ENCODE results near the gene PPFIBP1.

DNA sequence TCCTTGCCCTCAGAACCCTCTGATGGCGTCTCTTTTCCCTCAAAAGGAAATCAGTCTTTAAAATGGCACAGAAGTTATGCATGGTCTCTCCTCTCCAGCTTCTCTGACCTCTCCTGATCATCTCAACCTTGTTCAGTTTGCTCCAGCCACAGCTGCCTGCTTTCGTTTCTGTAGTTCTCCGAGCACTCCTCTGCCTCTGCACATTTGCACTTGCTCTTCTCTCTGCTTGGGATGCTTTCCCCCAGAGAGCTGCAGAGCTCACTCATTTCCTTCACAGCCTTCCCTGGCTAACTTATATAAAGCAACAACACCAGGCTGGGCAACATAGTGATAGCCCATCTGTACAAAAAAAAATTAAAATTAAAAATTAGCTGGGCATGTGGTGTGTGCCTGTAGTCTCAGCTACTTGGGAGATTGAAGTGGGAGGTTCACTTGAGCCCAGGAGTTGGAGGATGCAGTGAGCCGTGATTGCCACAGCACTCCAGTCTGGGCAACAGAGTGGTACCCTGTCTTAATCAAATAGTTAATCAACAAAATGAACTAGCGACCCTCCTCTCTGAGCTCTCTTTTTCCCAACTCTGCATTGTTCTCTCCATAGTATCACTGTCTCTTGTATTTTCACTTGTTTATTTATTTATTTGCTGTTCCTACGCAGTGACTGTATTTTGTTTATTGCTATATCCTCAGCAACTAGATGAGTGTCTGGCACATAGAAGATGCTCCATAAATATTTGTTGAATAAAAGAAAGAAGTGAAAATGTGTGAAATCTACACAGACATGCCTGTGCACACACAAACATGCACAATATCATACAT, 37.7 kb downstream of the PPFIBP1 start:
- no peak for TF ChIP-seq POLR2A (IDR thresholded peaks at IDR 0.05)
- TF ChIP-seq, protein P1, sequence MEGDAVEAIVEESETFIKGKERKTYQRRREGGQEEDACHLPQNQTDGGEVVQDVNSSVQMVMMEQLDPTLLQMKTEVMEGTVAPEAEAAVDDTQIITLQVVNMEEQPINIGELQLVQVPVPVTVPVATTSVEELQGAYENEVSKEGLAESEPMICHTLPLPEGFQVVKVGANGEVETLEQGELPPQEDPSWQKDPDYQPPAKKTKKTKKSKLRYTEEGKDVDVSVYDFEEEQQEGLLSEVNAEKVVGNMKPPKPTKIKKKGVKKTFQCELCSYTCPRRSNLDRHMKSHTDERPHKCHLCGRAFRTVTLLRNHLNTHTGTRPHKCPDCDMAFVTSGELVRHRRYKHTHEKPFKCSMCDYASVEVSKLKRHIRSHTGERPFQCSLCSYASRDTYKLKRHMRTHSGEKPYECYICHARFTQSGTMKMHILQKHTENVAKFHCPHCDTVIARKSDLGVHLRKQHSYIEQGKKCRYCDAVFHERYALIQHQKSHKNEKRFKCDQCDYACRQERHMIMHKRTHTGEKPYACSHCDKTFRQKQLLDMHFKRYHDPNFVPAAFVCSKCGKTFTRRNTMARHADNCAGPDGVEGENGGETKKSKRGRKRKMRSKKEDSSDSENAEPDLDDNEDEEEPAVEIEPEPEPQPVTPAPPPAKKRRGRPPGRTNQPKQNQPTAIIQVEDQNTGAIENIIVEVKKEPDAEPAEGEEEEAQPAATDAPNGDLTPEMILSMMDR (IDR thresholded peaks at IDR 0.05 in 8 of 11, conservative IDR thresholded peaks at IDR 0.05 in 3 of 11): no peak
